Keratinocyte (primary cell): ENCODE results near the gene OR10V1.
"Not testable (repeated sequence)": the region's sequence is repeated elsewhere in the genome, so short reads cannot be mapped to it uniquely, and the experiment has no call there.

ENCODE experiments used
- CTCF ChIP-seq, 3 experiments: IDR thresholded peaks in 1 of 3; conservative IDR thresholded peaks in 1 of 3; optimal IDR thresholded peaks in 1 of 3; 2 replicates in 2 of 3; 3 replicates in 1 of 3; pipeline versions ENCODE3 to v1.5.1; 2011; ENCODE audit warnings: low read length in 3 of 3, mild to moderate bottlenecking in 3 of 3, moderate library complexity in 2 of 3, control low read depth in 1 of 3, inconsistent platforms in 1 of 3; ENCODE audit not compliant: insufficient read depth in 2 of 3; ENCODE audit errors: extremely low read depth in 1 of 3
- EZH2 ChIP-seq: IDR thresholded peaks from one replicate; pipeline ENCODE4 v1.6.1; 2012; ENCODE audit warnings: inconsistent platforms, mild to moderate bottlenecking, low read length, moderate library complexity

GRCh38 chr11:59700157-59700556, 13.5 kb downstream of the OR10V1 start:
- not testable (repeated sequence) for TF ChIP-seq EZH2; CTCF (optimal IDR thresholded peaks at IDR 0.05 in 1 of 3, IDR thresholded peaks at IDR 0.05 in 1 of 3, conservative IDR thresholded peaks at IDR 0.05 in 1 of 3; ENCODE audit: extremely low read depth in 1 of 3, insufficient read depth in 2 of 3, low read length in 3 of 3)
